Germinal center (tissue), 1 donor: ENCODE results near the gene CDIP1.
"Not testable (repeated sequence)": the region's sequence is repeated elsewhere in the genome, so short reads cannot be mapped to it uniquely, and the experiment has no call there.

ENCODE experiments used
- DNase-seq: peaks from one replicate; pipeline ENCODE4 v3.0.0; 2012; ENCODE audit warnings: mixed read lengths, low spot score

The CDIP1 gene

DNA sequence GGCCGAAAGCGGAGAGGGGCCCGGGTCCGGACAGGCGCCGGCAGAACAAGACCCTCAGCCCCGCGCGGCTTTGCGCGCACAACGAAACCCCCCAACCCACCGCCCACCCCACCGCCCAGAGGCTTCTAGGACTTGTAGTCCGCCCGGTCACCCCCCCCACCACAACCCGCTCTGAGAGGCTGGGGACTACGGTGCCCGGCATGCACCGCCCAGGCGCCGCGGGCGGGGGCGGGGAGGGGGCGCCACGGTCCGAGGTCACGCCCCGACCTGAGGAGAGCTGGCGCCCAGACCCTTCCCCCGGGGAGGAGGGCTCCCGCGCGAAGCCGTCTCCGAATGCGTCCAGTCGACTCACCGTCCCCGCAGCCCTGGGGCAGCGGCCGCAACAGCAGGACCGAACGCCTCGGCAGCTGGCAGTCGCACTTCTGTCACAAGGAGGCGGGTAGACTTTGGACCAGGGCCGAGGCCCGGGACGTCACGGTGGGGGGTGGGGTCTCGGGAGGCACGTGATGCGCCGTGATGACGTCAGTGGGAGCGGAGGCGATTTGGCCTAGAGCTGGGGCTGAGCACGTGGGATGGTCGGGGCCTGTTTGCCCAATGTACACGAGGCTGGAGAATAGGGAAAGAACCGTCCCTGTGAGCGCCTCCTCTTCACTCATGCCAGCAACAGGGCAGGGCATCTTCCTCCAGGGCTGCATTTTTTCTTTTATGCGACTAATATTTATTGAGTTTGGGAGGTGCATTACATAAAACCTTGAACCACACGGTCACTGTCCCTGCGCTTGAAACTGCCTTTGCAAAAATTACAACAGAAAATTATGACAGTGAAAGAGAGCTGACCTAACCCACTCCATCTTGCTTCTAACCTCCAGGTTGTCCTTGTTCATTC, at the start of gene CDIP1:
CDIP1 (minus strand) TSS at position 424 of the 886 bp plus-strand sequence. CDS start 24,643 bp downstream, outside the sequence.
- DNase-seq = peak; percentile 91

DNA sequence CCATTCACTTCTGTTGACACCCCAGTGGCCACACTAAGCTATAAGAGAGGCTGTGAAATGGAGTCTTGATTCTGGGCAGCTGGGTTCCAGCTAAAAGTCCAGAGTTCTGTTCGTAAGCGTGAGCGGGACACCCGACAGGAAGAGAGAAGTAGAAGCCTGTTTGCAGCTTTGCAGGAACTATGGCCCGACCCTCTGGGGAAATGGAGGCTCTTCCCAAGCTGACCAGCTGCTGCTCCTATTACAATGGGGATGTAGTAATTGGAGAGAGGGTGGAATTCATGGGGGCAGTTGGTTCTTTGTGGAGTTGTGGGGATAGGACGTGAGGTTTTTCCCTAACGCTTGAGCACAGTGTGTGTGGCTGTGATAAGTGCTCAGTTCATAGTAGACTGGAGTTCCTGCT, 47.7 kb upstream of the CDIP1 start:
- DNase-seq = no peak

DNA sequence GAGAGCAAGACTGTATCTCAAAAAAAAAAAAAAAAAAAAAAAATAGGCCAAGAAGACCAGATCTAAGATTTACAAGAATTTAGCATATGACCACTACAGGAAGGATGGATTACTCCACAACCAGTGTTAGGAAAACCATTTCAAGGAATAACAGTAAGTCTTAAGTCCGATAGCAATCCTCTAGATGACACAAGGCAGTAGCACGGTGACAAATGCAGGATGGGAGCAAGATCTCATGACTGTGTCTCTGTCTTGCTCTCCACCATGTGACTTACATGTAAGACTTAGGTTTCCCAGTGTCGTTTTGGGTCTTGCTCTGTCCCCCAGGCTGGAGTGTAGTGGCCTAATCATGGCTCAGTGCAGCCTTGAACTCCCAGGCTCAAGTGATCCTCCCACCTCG, 45.3 kb upstream of the CDIP1 start:
- DNase-seq = no peak

DNA sequence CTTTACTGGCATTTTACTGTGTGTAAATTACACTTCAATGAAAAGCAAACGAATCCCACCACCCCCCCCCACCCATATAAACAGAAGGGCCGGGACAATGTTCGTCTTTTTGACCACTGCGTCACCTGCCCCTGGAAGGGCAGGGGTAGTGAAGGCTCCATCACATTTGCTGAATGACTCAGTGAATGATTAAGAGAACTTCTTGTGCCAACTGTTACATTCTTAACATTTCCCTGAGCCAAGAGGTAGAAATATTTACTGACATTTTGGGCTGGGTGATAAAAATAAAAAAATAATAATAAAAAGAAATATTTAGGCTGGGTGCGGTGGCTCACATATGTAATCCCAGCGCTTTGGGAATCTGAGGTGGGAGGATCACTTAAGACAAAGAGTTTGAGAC, 41.7 kb upstream of the CDIP1 start:
- DNase-seq = no peak

DNA sequence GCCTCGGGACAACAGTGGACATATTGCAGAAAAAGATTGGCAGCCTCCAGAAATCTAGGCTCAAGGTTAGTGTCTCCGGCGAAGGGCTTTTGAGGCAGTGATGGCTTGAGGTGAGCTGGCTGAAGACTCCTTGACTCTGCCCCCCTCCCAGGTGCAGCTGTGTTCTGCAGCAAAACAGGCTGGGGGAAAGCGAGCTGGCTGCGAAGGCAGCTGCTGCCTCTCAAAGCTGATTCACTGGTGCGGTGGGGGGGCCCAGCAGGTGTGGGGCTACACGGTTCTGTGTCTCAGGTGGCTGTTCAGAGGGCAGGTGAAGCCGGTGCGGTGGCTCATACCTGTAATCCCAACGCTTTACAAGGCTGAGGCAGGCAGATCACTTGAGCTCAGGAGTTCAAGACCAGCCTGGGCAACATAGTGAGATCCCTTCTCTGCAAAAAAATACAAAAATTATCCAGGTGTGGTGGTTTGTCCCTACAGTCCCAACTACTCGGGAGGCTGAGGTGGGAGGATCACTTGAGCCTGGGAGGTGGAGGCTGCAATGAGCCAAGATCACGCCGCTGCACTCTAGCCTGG, 40.5 kb upstream of the CDIP1 start:
- DNase-seq = no peak

DNA sequence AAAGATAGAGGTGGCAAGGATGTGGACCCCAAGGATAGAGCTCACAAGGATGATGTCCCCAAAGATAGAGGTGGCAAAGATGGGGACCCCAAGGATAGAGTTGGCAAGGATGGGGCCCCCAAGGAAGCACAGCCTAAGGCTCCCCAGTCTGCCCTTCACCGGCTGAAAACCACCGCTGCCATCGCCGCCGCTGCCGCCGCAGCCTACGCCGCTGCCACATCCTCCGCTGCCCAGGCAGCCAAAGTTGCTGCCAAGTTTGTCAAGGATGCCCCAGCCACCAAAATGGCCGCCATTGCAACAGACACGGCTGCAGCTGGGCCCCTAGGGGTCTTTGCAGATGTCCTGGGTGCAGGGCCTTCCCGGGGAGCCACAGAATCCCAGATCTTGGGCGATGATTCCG, 37.4 kb upstream of the CDIP1 start:
- no peak for DNase-seq

DNA sequence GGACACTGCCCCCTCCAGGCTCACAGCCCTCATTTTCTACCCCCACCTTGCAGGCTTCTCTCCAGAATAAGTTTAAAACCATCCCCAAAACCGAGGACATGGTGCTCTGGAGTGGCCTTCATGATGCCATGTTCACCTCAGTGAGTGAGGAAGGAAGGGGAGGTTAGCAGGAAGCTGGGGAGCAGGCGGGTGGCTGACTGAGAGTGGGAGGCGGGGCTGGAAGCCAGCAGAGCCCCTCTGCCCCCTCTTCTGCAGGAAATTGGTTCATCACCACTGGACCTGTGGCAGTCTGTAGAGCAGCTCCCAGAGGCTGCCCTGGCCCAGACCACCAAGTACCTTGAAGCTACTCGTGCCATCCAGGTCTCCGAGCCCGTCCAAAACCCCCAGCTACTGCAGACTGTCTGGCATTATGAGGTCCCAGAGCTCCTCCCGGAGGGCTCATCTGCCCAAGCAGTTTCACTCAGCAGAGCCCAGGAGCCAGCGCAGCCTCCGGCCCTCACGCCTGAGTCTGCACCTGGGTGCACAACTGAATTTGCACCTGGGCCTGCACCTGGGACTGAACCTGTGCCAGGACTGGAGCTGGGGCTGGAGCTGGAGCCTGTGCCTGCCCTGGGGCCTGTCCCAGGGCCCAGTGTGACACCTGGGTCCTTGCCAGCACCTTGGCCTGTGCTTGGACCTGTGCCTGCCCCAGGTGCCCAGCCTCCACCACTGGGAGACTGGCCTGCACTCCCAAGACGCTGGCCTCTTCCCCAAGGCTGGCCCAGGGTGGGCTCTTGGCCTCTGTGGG, 36.5 kb upstream of the CDIP1 start:
- no peak for DNase-seq

DNA sequence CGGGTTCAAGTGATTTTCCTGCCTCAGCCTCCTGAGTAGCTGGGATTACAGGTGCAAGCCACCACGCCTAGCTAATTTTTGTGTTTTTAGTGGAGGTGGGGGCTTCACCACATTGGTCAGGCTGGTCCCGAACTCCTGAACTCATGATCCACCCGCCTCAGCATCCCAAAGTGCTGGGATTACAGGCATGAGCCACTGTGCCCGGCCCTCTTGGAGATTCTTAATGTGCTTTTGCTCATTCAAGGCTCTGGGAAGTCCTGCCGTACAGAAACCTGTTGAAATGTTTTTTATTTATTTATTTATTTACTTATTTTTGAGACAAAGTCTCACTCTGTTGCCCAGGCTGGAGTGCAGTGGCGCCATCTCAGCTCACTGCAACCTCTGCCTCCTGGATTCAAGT, 35.4 kb upstream of the CDIP1 start:
- DNase-seq = not testable (repeated sequence)

DNA sequence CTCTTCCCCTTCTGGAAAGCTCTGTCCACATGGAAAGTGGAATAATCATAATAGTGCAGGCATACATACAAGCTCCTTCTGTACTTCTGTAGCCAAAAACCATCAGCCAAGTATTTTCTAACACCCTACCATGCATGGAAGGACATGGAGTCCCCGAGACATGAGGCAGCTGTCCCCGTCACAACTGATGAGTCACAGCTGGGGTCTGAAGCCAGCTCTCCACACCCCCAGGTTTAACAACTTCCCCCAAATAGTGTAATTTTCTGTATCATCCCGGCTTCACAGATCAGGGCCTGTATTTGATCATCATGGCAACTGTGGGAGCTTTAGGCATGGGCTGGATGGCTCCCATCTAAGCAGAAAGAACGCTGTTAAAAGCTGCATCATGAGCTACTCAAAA, 34.1 kb upstream of the CDIP1 start:
- no peak for DNase-seq

DNA sequence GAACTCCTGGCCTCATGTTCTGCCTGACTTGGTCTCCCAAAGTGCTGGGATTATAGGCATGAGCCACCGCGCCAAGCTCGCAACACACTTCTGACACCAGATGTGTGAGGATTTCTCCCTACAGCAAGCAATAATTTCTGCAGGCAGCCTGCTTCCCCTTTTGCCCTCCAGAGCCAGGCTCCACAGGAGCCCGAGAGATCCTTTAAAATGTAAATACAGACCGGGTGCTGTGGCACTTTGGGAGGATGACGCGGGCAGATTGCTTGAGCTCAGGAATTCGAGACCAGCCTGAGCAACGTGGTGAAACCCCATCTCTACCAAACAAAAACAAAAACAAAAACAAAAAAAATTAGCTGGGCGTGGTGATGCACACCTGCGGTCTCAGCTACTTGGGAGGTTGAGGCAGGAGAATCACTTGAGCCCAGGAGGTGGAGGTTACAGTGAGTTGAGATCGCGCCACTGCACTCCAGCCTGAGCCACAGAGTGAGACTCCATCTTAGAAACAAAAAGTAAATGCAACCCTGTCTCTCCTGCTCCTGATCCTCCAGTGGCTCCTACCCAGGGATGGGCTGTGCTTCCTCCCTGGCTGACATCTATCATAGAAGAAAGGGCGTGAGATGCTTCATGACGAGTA, 32.2 kb upstream of the CDIP1 start:
- DNase-seq = no peak

DNA sequence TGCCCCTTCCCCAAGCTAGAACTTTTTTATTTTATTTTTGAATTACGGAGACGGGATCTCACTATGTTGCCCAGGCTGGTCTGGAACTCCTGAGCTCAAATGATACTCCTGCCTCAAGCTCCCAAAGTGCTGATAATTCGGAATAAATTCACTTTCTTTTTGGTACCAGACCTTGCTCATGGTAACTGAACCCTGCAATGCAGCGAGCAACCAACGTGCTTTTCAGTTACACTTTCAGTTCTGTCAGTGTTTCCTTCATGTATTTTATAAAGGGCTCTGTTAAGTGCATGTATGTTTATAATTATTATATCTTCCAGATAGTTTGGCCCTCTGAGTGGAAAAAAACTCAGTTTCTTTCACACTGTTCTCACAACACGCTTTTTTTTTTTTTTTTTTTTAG, 31.5 kb upstream of the CDIP1 start:
- DNase-seq = no peak

DNA sequence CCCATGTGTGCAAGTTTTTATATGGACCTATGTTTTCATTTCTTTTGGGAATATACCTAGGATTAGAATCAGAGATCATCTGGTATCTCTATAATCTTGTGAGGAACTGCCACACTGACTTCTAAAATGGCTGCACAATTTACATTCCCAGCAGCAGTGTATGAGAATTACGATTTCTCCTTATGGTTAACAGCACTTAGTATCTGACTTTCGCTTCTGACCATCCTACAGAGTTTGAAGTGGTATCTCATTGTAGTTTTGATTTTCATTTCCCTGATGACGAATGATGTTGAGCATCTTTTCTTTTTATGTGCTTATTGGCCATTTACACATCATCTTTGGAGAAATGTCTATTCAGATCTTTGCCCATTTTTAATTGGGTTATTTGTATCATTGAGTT, 27.6 kb upstream of the CDIP1 start:
- DNase-seq = no peak

DNA sequence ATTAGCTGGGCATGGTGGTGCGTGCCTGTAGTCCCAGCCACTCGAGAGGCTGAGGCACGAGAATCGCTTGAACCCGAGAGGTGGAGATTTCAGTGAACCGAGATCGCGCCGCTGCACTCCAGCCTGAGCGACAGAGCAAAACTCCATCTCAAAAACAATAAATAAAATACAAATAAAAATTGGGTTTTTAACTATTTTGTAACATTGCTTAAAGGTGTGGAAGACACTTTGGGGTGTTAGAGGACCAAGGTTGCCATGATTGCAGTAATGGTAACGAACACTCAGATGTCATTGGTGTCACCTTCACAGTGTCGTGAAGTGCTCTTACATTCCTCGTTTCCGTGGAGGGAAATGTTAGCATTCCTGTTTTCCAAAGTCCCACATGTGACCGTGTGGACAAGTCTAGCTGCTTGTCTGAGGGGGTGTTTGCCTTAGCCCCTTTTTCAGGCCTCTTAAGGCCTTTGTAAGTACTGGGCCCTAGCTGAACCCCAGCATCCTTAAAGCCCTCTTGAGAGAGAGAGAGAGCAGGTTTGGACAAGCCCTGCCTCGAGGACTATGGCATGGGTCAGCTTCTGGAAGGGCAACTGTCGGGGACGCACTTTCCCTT, 26.2 kb upstream of the CDIP1 start:
- DNase-seq = no peak

DNA sequence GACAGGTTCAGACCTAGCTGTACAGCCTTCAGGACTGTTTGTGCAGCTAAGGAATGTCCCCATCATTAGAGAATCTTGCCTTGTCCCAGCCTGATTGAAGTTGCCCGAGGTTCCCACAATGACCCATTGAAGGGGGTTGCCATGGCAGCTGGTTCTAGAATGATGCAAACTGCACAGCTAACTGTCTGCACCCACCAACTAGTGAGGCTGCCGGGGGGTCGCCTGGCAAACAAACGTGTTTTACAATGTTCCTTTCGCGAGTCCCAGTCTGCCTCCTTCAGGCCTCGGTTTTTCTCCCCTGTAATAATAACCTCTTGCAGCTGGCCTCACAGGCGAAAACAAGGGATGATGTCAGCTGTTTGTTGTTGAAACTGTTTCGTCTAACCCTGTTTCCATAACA, 23.0 kb upstream of the CDIP1 start:
- no peak for DNase-seq

DNA sequence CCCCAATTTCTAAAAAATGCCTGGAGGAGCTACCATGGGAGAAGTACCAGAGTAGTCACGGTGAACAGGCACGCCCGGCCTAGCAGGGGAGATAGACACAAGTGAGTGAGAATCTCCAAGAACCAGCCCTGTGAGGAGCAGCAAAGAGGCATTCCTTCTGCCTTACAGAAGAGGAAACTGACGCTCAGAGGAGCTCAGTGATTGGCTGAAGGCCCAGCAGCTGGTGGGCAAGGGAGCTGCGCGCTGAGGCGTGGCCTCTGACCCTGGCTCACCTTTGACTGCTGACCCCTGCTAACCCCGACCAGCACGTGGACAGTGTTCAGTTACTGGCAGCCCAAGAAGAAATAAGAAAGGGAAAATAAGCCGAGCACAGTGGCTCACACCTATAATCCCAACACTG, 19.4 kb upstream of the CDIP1 start:
- no peak for DNase-seq

DNA sequence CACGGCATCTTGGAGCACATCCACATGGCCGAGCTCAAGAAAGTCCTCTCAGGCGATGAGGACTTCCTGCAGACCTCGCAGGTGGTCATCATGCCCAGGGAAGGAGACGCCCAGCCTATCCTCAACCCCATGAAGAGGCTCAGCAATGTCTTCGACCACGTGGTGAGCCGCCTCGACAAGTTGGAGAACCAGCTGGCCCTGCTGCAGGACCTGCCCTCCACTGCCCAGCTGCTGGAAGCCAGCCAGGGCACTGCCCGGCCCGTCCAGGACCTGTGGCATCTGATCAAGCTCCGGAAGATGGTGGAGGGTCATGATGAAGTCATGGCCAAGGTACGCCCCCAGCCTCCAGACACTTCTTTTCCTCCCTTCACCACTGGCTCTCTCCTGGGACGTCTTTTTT, 18.0 kb upstream of the CDIP1 start:
- DNase-seq = no peak

DNA sequence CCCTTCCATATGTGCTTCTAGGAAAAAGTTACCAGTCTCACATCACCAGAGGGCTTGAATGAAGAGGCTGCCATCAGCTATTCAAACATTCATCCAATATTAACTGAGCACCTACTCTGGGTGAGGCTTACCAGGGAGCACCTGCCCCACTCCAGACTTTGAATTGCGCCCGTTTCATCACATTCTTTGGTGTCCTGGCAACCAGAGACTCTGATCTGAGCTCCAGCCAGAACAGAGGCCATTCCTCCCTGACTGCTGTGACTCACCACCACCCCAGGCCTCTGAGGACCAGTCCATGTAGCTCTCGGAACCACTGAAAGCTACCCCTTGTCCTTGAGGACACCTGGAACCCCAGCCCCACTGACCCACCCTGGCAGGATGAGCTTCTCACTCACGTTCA, 17.5 kb upstream of the CDIP1 start, which contains the start of gene C16orf96:
C16orf96 (plus strand) TSS at position 229 of the 400 bp plus-strand sequence; CDS start at position 379, 150 bp downstream.
- DNase-seq = no peak

DNA sequence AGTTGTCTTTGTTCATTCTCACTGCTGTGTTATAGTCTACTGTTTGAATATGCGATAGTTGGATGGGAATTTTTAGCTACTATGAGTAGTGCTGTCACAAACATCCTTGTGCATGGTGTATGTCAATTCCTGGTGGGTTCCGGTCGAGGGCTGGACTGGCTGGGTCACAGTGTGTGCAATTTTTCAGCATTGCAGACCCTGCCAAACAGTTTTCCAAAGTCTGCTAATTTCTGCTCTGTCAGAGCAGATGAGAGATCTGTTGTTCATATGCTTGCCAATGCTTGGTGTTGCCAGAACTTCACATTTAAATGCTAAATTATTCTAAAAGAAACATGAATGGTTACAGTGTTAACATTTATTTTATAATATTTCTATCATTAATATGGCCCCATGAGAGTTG, 14.0 kb upstream of the CDIP1 start:
- no peak for DNase-seq

DNA sequence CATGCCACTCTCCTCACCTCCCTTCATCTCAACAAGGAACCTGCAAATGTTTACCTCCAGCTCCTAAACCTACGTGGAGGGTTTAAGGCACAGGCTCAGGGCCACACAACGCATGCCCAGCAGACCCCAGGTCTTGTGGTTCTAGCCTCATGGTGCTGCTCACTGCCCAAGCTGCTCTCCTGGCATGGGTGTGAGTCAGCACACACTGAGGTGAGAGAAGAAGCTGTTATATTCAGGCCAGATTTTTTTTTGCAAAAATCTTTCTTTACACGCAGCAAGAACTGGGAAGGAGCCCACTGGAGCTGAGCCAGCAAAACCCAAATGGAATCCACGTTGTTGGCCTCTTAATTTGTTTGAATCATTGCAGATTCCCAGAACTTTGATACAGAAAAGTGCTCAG, 12.0 kb upstream of the CDIP1 start:
- DNase-seq = no peak

DNA sequence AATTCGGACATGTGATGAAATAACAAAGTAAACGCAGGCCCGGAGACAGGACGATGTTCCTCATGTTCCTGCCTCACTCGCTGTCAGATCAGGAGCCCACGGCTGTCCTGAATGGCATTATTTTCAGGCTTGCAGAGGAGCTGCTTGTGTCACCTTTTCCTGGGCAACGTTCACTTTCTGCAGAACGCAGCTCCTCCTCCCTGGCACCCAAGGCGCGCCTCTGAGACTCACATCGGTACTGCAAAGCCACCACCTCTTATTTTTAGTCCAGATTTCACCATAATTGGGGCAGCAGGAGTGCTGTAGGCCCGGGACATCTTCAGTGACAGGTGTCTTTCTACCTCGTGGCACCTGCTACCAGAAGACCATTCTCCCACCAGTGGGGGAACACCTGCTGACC, 9.6 kb upstream of the CDIP1 start:
- DNase-seq = no peak

DNA sequence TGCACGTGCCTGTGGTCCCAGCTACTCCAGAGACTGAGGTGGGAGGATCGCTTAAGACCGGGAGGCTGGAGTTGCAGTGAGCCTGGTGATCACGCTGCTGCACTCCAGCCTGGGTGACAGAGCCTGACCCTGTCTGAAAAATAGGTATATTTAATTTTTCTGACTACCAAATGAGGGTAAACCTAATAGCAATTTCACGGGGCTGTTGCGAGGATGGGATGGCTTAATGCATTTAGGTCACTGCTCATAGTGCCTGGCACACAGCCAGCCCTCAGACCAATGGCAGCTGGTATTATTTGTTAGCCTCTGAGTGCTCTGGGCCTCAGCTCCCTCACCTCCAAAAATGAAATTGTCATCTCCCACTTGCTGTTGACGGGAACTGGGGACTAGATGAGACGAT, 5.9 kb upstream of the CDIP1 start:
- DNase-seq = no peak

DNA sequence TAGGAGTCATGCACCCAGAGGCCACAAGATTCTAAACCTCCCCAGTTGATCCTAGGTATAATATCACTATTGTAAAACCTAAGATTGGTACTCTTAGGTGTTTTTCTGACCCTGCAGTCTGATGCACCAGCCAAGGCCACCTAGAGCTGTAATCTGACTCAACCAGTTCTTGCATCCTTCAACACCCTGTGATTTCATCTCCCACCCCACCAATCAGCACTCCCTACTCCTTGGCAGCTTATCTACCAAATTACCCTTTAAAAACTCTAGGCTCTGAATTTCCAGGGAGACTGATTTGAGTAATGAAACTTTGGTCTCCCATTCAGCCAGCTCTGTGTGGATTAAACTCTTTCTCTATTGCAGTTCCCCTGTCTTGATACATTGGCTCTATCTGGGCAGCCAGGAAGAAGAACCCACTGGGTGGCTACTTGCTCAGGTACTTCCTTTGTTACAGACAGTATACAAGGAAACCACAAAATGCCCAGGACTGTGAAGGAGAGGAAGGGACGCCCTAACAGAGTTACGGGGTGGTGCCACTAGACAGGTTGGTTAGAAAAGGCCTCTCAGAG, 1.2 kb upstream of the CDIP1 start:
- no peak for DNase-seq
